Measurements from ENCODE around the gene GLMP. TPM values are rescaled to one million over a fixed set of nuclear protein-coding genes. Genes with fewer than 3 reads are reported as not detected.

The GLMP gene
- total RNA-seq, 1 experiment from 2014 or later = 60.3 TPM

- Mint-ChIP-seq H3K9me3 (no peaks in the 10 kb centered on the region), H3K36me3 (peaks cover 59% of the 10 kb centered on the region), H3K27ac (no peak overlapping the region), H3K4me3 (no peak overlapping the region), H3K4me1 (no peaks in the 10 kb centered on the region), H3K27me3 (ENCODE audit: low read depth) (no peaks in the 10 kb centered on the region)
- no peak for DNase-seq (ENCODE audit: low spot score)
- TF ChIP-seq TEAD1 (CRISPR knock-in tag; IDR thresholded peaks at IDR 0.05) = no peak
- no peak for TF ChIP-seq MXD4 (CRISPR knock-in tag; IDR thresholded peaks at IDR 0.05; ENCODE audit: borderline replicate concordance)
- TF ChIP-seq E2F1 (CRISPR knock-in tag; IDR thresholded peaks at IDR 0.05) = no peak
- TF ChIP-seq TEAD4 (CRISPR knock-in tag; IDR thresholded peaks at IDR 0.05) = no peak
- TF ChIP-seq ZBTB43 (CRISPR knock-in tag; IDR thresholded peaks at IDR 0.05) = no peak
- TF ChIP-seq USF2 (CRISPR knock-in tag; IDR thresholded peaks at IDR 0.05) = no peak
- no peak for TF ChIP-seq ZNF396 (CRISPR knock-in tag; IDR thresholded peaks at IDR 0.05; ENCODE audit: borderline replicate concordance)
- TF ChIP-seq FOXP1 (CRISPR knock-in tag; IDR thresholded peaks at IDR 0.05; ENCODE audit: borderline replicate concordance) = no peak
- no peak for TF ChIP-seq OVOL2 (CRISPR knock-in tag; IDR thresholded peaks at IDR 0.05; ENCODE audit: borderline replicate concordance)
- no peak for TF ChIP-seq HMGA2 (CRISPR knock-in tag; IDR thresholded peaks at IDR 0.05)
- no peak for TF ChIP-seq ZNF219 (CRISPR knock-in tag; IDR thresholded peaks at IDR 0.05; ENCODE audit: borderline replicate concordance)
- TF ChIP-seq STAT6 (CRISPR knock-in tag; conservative IDR thresholded peaks at IDR 0.05; ENCODE audit: low read depth) = no peak
- TF ChIP-seq ATF2 (CRISPR knock-in tag; IDR thresholded peaks at IDR 0.05; ENCODE audit: borderline replicate concordance, low read depth) = no peak
- no peak for TF ChIP-seq IRF2 (CRISPR knock-in tag; IDR thresholded peaks at IDR 0.05; ENCODE audit: borderline replicate concordance, low read depth)
- no peak for TF ChIP-seq NFE2L1 (CRISPR knock-in tag; IDR thresholded peaks at IDR 0.05)
- no peak for TF ChIP-seq TP53 (CRISPR knock-in tag; IDR thresholded peaks at IDR 0.05)
- TF ChIP-seq ATF6 (CRISPR knock-in tag; IDR thresholded peaks at IDR 0.05) = no peak
- TF ChIP-seq ESRRA (CRISPR knock-in tag; IDR thresholded peaks at IDR 0.05; ENCODE audit: borderline replicate concordance) = no peak
- ATAC-seq = no peak
- ChIA-PET CTCF (no interaction called here), POLR2A (interaction anchor here (0.8 kb wide), 1 partner anchor 26 kb away, joined by 3 read pairs; no protein-coding TSS in a partner anchor)
These were observed 12.6 kb upstream of the GLMP start for GRCh38 chr1:156308078-156308477.
